ENCODE data around the gene TSPAN4. TPM values are rescaled to one million over a fixed set of nuclear protein-coding genes. Genes with fewer than 3 reads are reported as not detected.

The TSPAN4 gene
- total and polyA plus RNA-seq, 4 donors = 16.5 to 38.1 (median 30.4) TPM

DNA sequence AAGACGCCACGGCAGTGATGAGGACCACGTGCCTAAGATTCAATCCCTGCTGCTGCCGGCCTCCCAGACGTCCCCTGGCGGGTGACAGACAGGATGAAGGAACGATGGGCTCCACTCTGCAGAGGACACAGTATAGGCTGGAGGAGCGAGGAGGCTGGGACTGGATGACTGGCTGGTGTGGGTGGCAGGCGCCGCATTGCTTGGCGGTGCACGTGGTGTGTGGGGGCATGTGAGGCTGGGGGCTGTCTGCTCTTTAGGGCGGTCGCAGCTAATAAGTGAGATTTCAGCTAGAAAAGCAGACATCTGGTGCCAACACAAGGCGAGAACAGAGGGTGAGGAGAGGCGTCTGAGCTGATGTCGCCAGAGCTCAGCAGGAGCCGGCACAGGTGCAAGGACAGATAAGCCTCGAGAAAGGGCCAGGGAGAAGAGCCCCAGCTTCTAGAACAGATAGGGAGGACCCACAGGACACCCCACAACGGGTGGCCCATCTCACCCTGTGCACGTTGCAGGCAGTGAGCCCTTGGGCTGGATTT, 33.2 kb downstream of the TSPAN4 start:
- no peak for TF ChIP-seq FOXA1 (IDR thresholded peaks at IDR 0.05)
- no peak for TF ChIP-seq YY1 (IDR thresholded peaks at IDR 0.05)
- TF ChIP-seq CTCF (IDR thresholded peaks at IDR 0.05; ENCODE audit: low read depth, low read length, missing input control) = no peak
- TF ChIP-seq TAF1 (conservative IDR thresholded peaks at IDR 0.05) = no peak
- no peak for TF ChIP-seq NR2F2 (IDR thresholded peaks at IDR 0.05)
- no peak for TF ChIP-seq SP1 (IDR thresholded peaks at IDR 0.05)
- TF ChIP-seq HNF4A (conservative IDR thresholded peaks at IDR 0.05) = no peak
- no peak for TF ChIP-seq MAX (IDR thresholded peaks at IDR 0.05)
- no peak for TF ChIP-seq HNF4G (IDR thresholded peaks at IDR 0.05)
- no peaks in the 10 kb centered on the region for H3K9me3 ChIP-seq (ENCODE audit: control insufficient read depth in 4 of 4, low read length in 3 of 4)
- H3K4me1 ChIP-seq (ENCODE audit: control insufficient read depth in 4 of 4, insufficient read depth in 4 of 4, low read length in 3 of 4) = peaks cover 3 to 10% (median 6%) of the 10 kb centered on the region in 4 donors
- no peak overlapping the region for H3K27ac ChIP-seq (ENCODE audit: low read depth in 1 of 2, low read length in 2 of 2)
- H3K27me3 ChIP-seq (ENCODE audit: control insufficient read depth in 4 of 4, insufficient read depth in 4 of 4, low read length in 3 of 4) = no peaks in the 10 kb centered on the region
- no peak overlapping the region for H3K9ac ChIP-seq (ENCODE audit: low read depth in 1 of 2, low read length in 2 of 2)
- peak; percentile 80 for DNase-seq (ENCODE audit: low spot score)
- no peak overlapping the region for H3K4me3 ChIP-seq (ENCODE audit: low read depth in 1 of 3, low read length in 3 of 3)
- peaks cover 0 to 16% (median 8%) of the 10 kb centered on the region in 4 donors for H3K36me3 ChIP-seq (ENCODE audit: control insufficient read depth in 4 of 4, insufficient read depth in 3 of 4, low read depth in 1 of 4, low read length in 3 of 4)
- 96% methylated on average over 21 of the region's 21 CpGs for WGBS

DNA sequence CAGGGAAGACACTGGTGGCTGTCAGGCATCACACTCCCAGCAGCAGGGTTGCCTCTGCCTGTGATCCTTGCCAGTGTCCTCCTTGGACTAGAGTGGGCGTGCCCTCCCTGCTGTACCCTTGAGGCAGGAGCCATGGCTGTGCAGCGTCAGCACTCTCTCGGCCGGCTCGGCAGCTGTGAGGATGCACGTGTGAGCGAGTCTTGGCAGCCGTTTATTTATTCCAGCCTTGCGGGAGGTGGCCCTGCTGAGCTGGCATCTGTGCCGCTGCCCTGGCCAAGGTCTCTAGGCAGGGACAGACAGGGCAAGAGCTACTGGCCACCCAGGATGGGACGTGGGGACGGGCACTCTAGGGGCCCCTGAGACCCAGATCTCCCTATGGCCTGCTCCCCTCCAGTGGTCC, 33.9 kb downstream of the TSPAN4 start:
- H3K4me3 ChIP-seq (ENCODE audit: low read depth in 1 of 3, low read length in 3 of 3) = no peak overlapping the region
- H3K9ac ChIP-seq (ENCODE audit: low read depth in 1 of 2, low read length in 2 of 2) = no peak overlapping the region
- H3K36me3 ChIP-seq (ENCODE audit: control insufficient read depth in 4 of 4, insufficient read depth in 3 of 4, low read depth in 1 of 4, low read length in 3 of 4) = peaks cover 0 to 16% (median 8%) of the 10 kb centered on the region in 4 donors
- peaks cover 3 to 10% (median 6%) of the 10 kb centered on the region in 4 donors for H3K4me1 ChIP-seq (ENCODE audit: control insufficient read depth in 4 of 4, insufficient read depth in 4 of 4, low read length in 3 of 4)
- no peak for TF ChIP-seq EGR1 (IDR thresholded peaks at IDR 0.05; ENCODE audit: low read depth in 2 of 2)
- TF ChIP-seq FOXA1 (IDR thresholded peaks at IDR 0.05) = no peak
- TF ChIP-seq RAD21 (IDR thresholded peaks at IDR 0.05) = peak in 1 of 2 donors; percentile 42
- no peak for TF ChIP-seq MAX (IDR thresholded peaks at IDR 0.05)
- TF ChIP-seq CTCF (IDR thresholded peaks at IDR 0.05; ENCODE audit: low read depth, low read length, missing input control) = no peak
- peak; percentile 54 to 63 for TF ChIP-seq RXRA (IDR thresholded peaks at IDR 0.05)
- TF ChIP-seq, protein P1, sequence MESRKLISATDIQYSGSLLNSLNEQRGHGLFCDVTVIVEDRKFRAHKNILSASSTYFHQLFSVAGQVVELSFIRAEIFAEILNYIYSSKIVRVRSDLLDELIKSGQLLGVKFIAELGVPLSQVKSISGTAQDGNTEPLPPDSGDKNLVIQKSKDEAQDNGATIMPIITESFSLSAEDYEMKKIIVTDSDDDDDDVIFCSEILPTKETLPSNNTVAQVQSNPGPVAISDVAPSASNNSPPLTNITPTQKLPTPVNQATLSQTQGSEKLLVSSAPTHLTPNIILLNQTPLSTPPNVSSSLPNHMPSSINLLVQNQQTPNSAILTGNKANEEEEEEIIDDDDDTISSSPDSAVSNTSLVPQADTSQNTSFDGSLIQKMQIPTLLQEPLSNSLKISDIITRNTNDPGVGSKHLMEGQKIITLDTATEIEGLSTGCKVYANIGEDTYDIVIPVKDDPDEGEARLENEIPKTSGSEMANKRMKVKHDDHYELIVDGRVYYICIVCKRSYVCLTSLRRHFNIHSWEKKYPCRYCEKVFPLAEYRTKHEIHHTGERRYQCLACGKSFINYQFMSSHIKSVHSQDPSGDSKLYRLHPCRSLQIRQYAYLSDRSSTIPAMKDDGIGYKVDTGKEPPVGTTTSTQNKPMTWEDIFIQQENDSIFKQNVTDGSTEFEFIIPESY (IDR thresholded peaks at IDR 0.05) = no peak
- TF ChIP-seq ATF3 (IDR thresholded peaks at IDR 0.05) = no peak
- TF ChIP-seq YY1 (IDR thresholded peaks at IDR 0.05) = no peak
- no peak for TF ChIP-seq JUND (IDR thresholded peaks at IDR 0.05)
- no peak for TF ChIP-seq NR2F2 (IDR thresholded peaks at IDR 0.05)
- TF ChIP-seq HNF4G (IDR thresholded peaks at IDR 0.05) = no peak
- no peak for TF ChIP-seq TAF1 (conservative IDR thresholded peaks at IDR 0.05)
- TF ChIP-seq FOXA2 (IDR thresholded peaks at IDR 0.05) = no peak
- no peak for TF ChIP-seq SP1 (IDR thresholded peaks at IDR 0.05)
- TF ChIP-seq, protein P2, sequence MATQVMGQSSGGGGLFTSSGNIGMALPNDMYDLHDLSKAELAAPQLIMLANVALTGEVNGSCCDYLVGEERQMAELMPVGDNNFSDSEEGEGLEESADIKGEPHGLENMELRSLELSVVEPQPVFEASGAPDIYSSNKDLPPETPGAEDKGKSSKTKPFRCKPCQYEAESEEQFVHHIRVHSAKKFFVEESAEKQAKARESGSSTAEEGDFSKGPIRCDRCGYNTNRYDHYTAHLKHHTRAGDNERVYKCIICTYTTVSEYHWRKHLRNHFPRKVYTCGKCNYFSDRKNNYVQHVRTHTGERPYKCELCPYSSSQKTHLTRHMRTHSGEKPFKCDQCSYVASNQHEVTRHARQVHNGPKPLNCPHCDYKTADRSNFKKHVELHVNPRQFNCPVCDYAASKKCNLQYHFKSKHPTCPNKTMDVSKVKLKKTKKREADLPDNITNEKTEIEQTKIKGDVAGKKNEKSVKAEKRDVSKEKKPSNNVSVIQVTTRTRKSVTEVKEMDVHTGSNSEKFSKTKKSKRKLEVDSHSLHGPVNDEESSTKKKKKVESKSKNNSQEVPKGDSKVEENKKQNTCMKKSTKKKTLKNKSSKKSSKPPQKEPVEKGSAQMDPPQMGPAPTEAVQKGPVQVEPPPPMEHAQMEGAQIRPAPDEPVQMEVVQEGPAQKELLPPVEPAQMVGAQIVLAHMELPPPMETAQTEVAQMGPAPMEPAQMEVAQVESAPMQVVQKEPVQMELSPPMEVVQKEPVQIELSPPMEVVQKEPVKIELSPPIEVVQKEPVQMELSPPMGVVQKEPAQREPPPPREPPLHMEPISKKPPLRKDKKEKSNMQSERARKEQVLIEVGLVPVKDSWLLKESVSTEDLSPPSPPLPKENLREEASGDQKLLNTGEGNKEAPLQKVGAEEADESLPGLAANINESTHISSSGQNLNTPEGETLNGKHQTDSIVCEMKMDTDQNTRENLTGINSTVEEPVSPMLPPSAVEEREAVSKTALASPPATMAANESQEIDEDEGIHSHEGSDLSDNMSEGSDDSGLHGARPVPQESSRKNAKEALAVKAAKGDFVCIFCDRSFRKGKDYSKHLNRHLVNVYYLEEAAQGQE (IDR thresholded peaks at IDR 0.05) = no peak
- no peak for TF ChIP-seq GABPA (IDR thresholded peaks at IDR 0.05 in 1 of 2, conservative IDR thresholded peaks at IDR 0.05 in 1 of 2)
- TF ChIP-seq HNF4A (conservative IDR thresholded peaks at IDR 0.05) = peak in 1 of 2 donors; percentile 59
- no peaks in the 10 kb centered on the region for H3K9me3 ChIP-seq (ENCODE audit: control insufficient read depth in 4 of 4, low read length in 3 of 4)
- whole genome bisulfite sequencing = 38% methylated on average over 12 of the region's 12 CpGs
- DNase-seq (ENCODE audit: low spot score) = no peak
- no peaks in the 10 kb centered on the region for H3K27me3 ChIP-seq (ENCODE audit: control insufficient read depth in 4 of 4, insufficient read depth in 4 of 4, low read length in 3 of 4)
- no peak overlapping the region for H3K27ac ChIP-seq (ENCODE audit: low read depth in 1 of 2, low read length in 2 of 2)
